Esophagus squamous epithelium (tissue), 5 donors: ENCODE data around the gene INSM1. TPM values are rescaled to one million over a fixed set of nuclear protein-coding genes. Genes with fewer than 3 reads are reported as not detected.

ENCODE experiments used
- DNase-seq: peaks from one replicate; lab custom pipeline; 2025; lab: John Stamatoyannopoulos, UW
- H3K27ac ChIP-seq, 4 donors: fragments of 200-600 bp; sonication (generic); one replicate each; pipeline ENCODE4 v1.5.1; 2016 to 2019; ENCODE audit warnings: mild to moderate bottlenecking in 1 of 4
- H3K27me3 ChIP-seq, 4 donors: fragments of 200-600 bp; sonication (generic); 1 replicate in 3 of 4; 2 replicates in 1 of 4; pipeline versions ENCODE4 v1.5.1 to v1.6.0; 2017 to 2021; ENCODE audit warnings: antibody characterized with exemption in 1 of 4
- H3K36me3 ChIP-seq, 3 donors: fragments of 200-600 bp; sonication (generic); one replicate each; pipeline ENCODE4 v1.5.1; 2016 to 2019
- H3K4me1 ChIP-seq, 3 donors: fragments of 200-600 bp; sonication (generic); one replicate each; pipeline ENCODE4 v1.5.1; 2017 to 2019
- H3K4me3 ChIP-seq, 4 donors: fragments of 200-600 bp; sonication (generic); 1 replicate in 3 of 4; 2 replicates in 1 of 4; pipeline ENCODE4 v1.5.1; 2016 to 2019; ENCODE audit warnings: mild to moderate bottlenecking in 2 of 4, moderate library complexity in 1 of 4
- H3K9me3 ChIP-seq, 3 donors: fragments of 200-600 bp; sonication (generic); one replicate each; pipeline ENCODE4 v1.5.1; 2016 to 2019
- CTCF ChIP-seq, 6 experiments: fragments of 450-650 bp in 4 of 6; fragments of 200-600 bp in 2 of 6; sonication (generic) in 2 of 6; IDR thresholded peaks; one replicate each; pipeline ENCODE4 v1.5.1; 2016 to 2019; ENCODE audit warnings: antibody characterized with exemption in 6 of 6, mild to moderate bottlenecking in 4 of 6, moderate library complexity in 4 of 6
- POLR2A ChIP-seq, 4 donors: fragments of 450-650 bp; IDR thresholded peaks; one replicate each; pipeline ENCODE4 v1.6.1; 2017; ENCODE audit warnings: antibody characterized with exemption in 4 of 4, mild to moderate bottlenecking in 4 of 4, moderate library complexity in 3 of 4
- whole genome bisulfite sequencing, 2 donors: methylation state at CpG; one replicate each; pipeline ENCODE4 v1.1.5; 2018; 5-methylcytosine and 5-hydroxymethylcytosine counted together
- intact Hi-C: fragments of 100-400 bp; cut with DNase I; formaldehyde crosslinking; loops from one replicate; pipeline ENCODE4 v1.15.0; 2022
- total RNA-seq, 4 donors: library from RNA; depleted of rRNA; stranded (reverse); fragments of >200 nt; gene quantifications; one replicate each; pipeline ENCODE4 v1.1.0, GENCODE V29; 2016
- donor health status: DM: yes; HTN: yes; CAD: no.

The INSM1 gene
- total RNA-seq, 4 donors from 2014 or later = not detected

GRCh38 chr20:20410678-20411077 lies 42.8 kb downstream of the INSM1 start:
- Histone ChIP-seq H3K4me1 (peaks cover 0 to 7% (median 0%) of the 10 kb centered on the region in 3 donors), H3K27me3 (no peaks in the 10 kb centered on the region), H3K9me3 (no peaks in the 10 kb centered on the region), H3K4me3 (no peak overlapping the region), H3K36me3 (peaks cover 0 to 5% (median 5%) of the 10 kb centered on the region in 3 donors), H3K27ac (no peak overlapping the region)
- intact Hi-C loops = no loop called here
- DNase-seq = no peak
- TF ChIP-seq CTCF (IDR thresholded peaks at IDR 0.05) (no peak), POLR2A (IDR thresholded peaks at IDR 0.05) (no peak)
- 25 to 67% methylated on average over 3 to 6 of the region's 6 CpGs for WGBS, 2 donors

GRCh38 chr20:20411402-20411801 lies 43.5 kb downstream of the INSM1 start:
- intact Hi-C loops = no loop called here

GRCh38 chr20:20411836-20412235 lies 43.9 kb downstream of the INSM1 start:
- DNase-seq = no peak
- Histone ChIP-seq H3K4me1 (peaks cover 0 to 7% (median 0%) of the 10 kb centered on the region in 3 donors), H3K4me3 (no peak overlapping the region), H3K36me3 (peaks cover 0 to 5% (median 5%) of the 10 kb centered on the region in 3 donors), H3K9me3 (no peaks in the 10 kb centered on the region), H3K27me3 (no peaks in the 10 kb centered on the region), H3K27ac (no peak overlapping the region)
- TF ChIP-seq POLR2A (IDR thresholded peaks at IDR 0.05) = no peak
- TF ChIP-seq CTCF (IDR thresholded peaks at IDR 0.05) = no peak
- intact Hi-C loops = no loop called here
- 89 to 93% methylated on average over 17 of the region's 17 CpGs for WGBS, 2 donors

More at GRCh38 chr20:20411402-20411801, 43.5 kb downstream of the INSM1 start:
- peaks cover 0 to 5% (median 5%) of the 10 kb centered on the region in 3 donors for H3K36me3 ChIP-seq
- DNase-seq = no peak
- H3K4me1 ChIP-seq = peaks cover 0 to 7% (median 0%) of the 10 kb centered on the region in 3 donors
- H3K4me3 ChIP-seq = no peak overlapping the region
- no peak for TF ChIP-seq CTCF (IDR thresholded peaks at IDR 0.05)
- TF ChIP-seq POLR2A (IDR thresholded peaks at IDR 0.05) = no peak
- H3K27ac ChIP-seq = no peak overlapping the region
- no peaks in the 10 kb centered on the region for H3K27me3 ChIP-seq
- H3K9me3 ChIP-seq = no peaks in the 10 kb centered on the region
- WGBS, 2 donors = 84 to 95% methylated on average over 12 of the region's 12 CpGs

GRCh38 chr20:20412750-20413149 lies 44.8 kb downstream of the INSM1 start:
- 69 to 76% methylated on average over 9 of the region's 9 CpGs for WGBS, 2 donors
- no peak for DNase-seq
- Histone ChIP-seq H3K36me3 (peaks cover 0 to 5% (median 5%) of the 10 kb centered on the region in 3 donors), H3K27ac (no peak overlapping the region), H3K27me3 (no peaks in the 10 kb centered on the region), H3K4me1 (peaks cover 0 to 7% (median 0%) of the 10 kb centered on the region in 3 donors), H3K4me3 (no peak overlapping the region), H3K9me3 (no peaks in the 10 kb centered on the region)
- intact Hi-C loops = no loop called here
- TF ChIP-seq POLR2A (IDR thresholded peaks at IDR 0.05) = no peak
- no peak for TF ChIP-seq CTCF (IDR thresholded peaks at IDR 0.05)

- peaks cover 0 to 7% (median 0%) of the 10 kb centered on the region in 3 donors for H3K4me1 ChIP-seq
- WGBS, 2 donors = 86 to 92% methylated on average over 12 of the region's 21 CpGs
- H3K27ac ChIP-seq = no peak overlapping the region
- no peaks in the 10 kb centered on the region for H3K27me3 ChIP-seq
- no peak overlapping the region for H3K4me3 ChIP-seq
- peaks cover 0 to 10% (median 2%) of the 10 kb centered on the region in 3 donors for H3K36me3 ChIP-seq
- TF ChIP-seq POLR2A (IDR thresholded peaks at IDR 0.05) (no peak), CTCF (IDR thresholded peaks at IDR 0.05) (no peak)
- no peaks in the 10 kb centered on the region for H3K9me3 ChIP-seq
- intact Hi-C loops = no loop called here
- no peak for DNase-seq
Measured at GRCh38 chr20:20413810-20414281, 45.9 kb downstream of the INSM1 start.
